ENCODE results near the gene NRSN1.

The NRSN1 gene

DNA sequence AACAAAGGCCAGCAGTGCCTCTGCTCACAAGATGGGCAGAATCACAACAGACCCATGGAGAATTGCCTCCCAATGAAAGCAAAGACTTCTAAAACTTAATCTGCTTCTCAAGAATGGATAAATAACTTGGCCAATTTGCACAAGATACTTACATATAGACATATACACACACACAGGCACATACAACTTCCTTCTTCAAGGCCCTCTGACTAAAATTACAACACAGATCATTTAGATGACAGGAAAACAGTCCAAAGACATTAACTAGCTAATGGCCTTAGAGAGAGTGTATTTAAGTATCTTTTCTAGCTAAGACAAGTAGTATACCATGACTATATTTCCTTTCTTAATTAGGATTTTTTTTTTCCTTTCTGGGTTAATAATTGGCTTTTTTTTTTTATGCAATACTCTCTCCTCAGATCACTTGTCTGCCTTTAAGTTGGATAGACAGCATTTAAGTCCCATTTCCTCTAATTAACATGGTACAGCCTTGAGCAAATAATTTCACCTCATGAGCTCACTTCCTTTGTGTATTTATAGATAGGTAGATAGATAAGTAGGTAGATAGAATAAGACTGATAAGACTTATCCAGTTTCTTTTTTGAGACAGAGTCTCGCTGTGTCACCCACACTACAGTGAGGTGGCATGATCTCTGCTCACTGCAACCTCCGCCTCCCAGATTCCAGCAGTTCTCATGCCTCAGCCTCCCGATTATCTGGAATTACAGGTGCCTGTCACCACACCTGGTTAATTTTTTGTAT, 70.0 kb downstream of the NRSN1 start:
- H3K27ac ChIP-seq: no peak overlapping the region
- no peak overlapping the region for H3K4me3 ChIP-seq
- no peak for DNase-seq (ENCODE audit: low spot score)
- TF ChIP-seq, protein P1, sequence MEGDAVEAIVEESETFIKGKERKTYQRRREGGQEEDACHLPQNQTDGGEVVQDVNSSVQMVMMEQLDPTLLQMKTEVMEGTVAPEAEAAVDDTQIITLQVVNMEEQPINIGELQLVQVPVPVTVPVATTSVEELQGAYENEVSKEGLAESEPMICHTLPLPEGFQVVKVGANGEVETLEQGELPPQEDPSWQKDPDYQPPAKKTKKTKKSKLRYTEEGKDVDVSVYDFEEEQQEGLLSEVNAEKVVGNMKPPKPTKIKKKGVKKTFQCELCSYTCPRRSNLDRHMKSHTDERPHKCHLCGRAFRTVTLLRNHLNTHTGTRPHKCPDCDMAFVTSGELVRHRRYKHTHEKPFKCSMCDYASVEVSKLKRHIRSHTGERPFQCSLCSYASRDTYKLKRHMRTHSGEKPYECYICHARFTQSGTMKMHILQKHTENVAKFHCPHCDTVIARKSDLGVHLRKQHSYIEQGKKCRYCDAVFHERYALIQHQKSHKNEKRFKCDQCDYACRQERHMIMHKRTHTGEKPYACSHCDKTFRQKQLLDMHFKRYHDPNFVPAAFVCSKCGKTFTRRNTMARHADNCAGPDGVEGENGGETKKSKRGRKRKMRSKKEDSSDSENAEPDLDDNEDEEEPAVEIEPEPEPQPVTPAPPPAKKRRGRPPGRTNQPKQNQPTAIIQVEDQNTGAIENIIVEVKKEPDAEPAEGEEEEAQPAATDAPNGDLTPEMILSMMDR (IDR thresholded peaks at IDR 0.05): no peak

Measured in coronary artery (tissue), 2 donors.